NCI-H1930 (cell line): Measurements from ENCODE around the gene OR51A7.
"Not testable (repeated sequence)": the region's sequence is repeated elsewhere in the genome, so short reads cannot be mapped to it uniquely, and the experiment has no call there.

ENCODE experiments used
- DNase-seq, 2 experiments: peaks; one replicate each; lab custom pipeline; 2025; lab: John Stamatoyannopoulos, UW

OR51A7 gene, protein sequence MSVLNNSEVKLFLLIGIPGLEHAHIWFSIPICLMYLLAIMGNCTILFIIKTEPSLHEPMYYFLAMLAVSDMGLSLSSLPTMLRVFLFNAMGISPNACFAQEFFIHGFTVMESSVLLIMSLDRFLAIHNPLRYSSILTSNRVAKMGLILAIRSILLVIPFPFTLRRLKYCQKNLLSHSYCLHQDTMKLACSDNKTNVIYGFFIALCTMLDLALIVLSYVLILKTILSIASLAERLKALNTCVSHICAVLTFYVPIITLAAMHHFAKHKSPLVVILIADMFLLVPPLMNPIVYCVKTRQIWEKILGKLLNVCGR

GRCh38 chr11:4903484-4903883 lies at the start of gene OR51A7:
OR51A7 (plus strand) TSS chr11:4903783; CDS start chr11:4907370, 3,587 bp downstream.
- DNase-seq = no peak

- DNase-seq = not testable (repeated sequence)
Measured at GRCh38 chr11:4854286-4854685, 49.3 kb upstream of the OR51A7 start.

- no peak for DNase-seq
Measured at GRCh38 chr11:4862447-4863236, 40.9 kb upstream of the OR51A7 start.

- DNase-seq = no peak
Measured at GRCh38 chr11:4863876-4864275, 39.7 kb upstream of the OR51A7 start.

DNA sequence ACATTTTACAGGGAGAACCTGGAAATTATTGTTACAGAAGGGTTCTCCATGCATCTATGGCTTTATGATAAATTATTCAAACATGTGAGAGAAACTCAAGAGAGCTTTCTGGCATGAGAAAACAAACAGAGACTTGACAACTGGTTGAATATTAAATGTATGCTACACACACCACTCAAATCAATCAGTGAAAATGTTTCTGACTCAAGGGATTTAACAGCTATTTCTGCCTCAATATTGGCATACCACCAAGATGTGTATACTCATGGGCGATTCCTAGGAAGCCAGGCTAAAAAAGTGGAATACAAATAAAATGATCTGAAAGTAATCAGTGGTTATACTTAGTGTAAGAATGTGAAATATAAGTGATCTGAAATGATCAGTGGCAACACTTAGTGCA lies 37.7 kb upstream of the OR51A7 start:
- DNase-seq = no peak

DNA sequence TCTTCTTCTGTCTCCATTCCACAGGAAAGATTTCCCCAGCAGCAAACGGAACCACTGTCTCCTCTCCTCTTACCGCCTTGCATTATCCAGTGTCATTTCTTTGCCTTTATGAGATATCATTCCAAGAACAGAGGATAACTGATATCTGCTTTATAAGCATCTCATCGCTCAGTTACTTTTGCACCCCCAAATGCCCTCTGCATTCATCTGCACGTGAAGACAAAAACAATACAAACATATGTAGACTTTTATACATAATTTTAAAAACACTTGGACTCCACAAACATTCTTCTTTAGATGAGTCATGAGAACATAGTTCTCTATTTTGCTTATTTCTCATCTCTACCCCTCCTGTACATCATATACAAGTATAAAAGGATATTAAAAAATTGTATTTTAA lies 22.4 kb upstream of the OR51A7 start:
- DNase-seq = no peak

DNA sequence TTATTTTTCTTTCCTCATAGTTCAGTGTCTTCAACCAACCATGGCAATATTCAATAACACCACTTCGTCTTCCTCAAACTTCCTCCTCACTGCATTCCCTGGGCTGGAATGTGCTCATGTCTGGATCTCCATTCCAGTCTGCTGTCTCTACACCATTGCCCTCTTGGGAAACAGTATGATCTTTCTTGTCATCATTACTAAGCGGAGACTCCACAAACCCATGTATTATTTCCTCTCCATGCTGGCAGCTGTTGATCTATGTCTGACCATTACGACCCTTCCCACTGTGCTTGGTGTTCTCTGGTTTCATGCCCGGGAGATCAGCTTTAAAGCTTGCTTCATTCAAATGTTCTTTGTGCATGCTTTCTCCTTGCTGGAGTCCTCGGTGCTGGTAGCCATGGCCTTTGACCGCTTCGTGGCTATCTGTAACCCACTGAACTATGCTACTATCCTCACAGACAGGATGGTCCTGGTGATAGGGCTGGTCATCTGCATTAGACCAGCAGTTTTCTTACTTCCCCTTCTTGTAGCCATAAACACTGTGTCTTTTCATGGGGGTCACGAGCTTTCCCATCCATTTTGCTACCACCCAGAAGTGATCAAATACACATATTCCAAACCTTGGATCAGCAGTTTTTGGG lies 21.6 kb upstream of the OR51A7 start, which contains the start of gene OR51T1:
OR51T1 (plus strand) TSS at position 41 of the 641 bp plus-strand sequence; CDS start at position 41, 0 bp downstream.
- no peak for DNase-seq

DNA sequence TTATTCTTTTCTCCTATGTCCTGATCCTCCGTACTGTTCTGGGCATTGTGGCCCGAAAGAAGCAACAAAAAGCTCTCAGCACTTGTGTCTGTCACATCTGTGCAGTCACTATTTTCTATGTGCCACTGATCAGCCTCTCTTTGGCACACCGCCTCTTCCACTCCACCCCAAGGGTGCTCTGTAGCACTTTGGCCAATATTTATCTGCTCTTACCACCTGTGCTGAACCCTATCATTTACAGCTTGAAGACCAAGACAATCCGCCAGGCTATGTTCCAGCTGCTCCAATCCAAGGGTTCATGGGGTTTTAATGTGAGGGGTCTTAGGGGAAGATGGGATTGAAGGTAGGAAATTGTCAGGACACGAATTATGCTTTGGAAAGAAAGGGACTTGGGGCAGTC lies 21.0 kb upstream of the OR51A7 start:
- no peak for DNase-seq

DNA sequence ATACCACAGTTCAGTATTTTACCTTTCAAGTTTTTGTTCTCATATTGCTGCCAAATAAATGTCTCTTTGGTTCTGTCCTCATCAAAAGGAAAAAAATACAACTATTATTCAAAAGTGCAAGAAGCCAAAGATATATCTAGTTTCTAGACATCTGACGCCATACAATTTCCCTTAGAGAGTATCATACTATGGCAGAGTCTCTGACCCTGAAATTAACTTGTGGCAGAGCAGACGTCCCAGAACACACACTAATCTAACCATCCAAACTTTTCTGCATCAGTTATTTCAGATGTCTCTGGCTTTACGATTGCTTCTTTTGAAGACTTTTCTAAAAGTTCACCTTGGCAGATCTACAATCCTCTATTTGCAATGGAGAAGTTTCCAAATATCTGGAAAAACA lies 19.2 kb upstream of the OR51A7 start:
- no peak for DNase-seq

GRCh38 chr11:4886186-4886585 lies 17.4 kb upstream of the OR51A7 start:
- no peak for DNase-seq

DNA sequence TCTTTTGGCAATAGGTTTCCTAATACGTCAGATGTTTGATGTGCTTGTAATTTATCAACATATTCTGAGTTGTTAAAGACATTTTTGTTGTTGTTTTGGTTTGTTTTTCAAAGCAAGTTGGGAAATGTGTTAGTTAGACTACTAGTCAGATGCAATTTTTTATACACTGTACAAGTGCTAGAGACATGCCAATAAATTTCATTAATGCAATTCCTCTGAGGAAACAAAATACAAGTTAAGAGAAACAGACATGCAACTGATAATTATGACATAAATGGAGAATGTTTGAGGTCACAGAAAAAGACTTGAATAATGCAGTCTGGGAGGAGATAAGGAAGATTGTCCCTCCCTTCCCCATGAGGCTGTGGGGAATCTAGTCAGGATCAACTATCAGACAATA lies 16.0 kb upstream of the OR51A7 start:
- DNase-seq = no peak

DNA sequence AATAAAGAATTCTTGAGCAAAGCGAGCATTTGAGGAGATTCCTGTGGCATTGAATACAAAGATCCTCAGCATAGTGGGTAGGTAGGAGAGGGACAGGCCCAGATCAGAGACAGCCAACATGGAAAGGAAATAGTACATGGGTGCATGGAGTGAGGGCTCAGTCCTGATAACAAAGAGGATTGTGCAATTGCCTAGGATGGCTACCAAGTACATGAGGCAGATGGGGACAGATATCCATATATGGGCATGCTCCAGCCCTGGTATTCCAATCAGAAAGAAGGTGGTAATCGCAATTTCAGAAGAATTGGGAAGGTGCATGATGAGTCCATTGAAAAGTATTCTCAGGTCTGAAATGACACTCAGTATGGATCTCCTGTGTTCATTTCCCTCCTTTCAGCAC lies 13.3 kb upstream of the OR51A7 start:
- DNase-seq = no peak

- no peak for DNase-seq
Measured at GRCh38 chr11:4891996-4892640, 11.5 kb upstream of the OR51A7 start.

DNA sequence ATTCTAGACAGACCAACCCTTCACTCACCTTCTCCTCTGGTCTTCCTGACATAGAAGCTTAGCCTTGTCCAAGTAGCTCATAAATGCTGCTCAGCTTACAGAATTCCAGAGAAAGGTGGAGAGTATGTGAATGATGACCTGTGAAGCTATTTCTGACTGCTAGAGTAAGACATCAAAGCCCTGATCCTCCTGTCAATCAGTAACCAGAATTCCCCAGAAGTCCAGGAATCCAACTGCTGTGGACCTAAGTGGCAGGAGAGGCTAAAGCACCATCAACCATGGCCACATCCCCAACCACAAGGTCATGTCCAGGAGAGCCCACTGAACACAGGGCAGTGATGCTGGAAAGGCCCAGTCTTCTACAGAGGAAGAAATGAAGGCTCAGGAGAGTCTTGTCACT lies 13.0 kb downstream of the OR51A7 start:
- no peak for DNase-seq

GRCh38 chr11:4919250-4919649 lies 15.7 kb downstream of the OR51A7 start, which contains the start of gene OR51G2:
OR51G2 (minus strand) TSS chr11:4919350; CDS start chr11:4915663, 3,687 bp downstream.
- DNase-seq = no peak

GRCh38 chr11:4921796-4922195 lies 18.2 kb downstream of the OR51A7 start:
- DNase-seq = no peak

DNA sequence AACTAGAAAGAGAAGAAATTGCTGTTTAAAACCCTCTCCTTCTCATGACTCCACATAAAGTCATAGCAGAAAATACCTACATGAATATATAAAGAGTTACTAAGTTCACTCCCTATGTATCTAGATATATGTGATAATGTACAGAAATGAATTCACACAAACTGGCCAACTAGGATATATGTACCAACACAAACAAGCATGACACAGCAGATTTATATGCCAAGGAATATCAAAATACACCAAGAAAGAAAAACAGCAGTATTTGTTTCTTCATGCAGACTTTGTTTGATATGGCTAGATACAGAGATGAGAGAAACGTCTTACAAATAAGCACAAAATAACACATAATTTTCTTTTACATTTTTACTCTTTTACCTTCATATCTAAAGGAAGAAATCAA lies 18.7 kb downstream of the OR51A7 start:
- DNase-seq = no peak

DNA sequence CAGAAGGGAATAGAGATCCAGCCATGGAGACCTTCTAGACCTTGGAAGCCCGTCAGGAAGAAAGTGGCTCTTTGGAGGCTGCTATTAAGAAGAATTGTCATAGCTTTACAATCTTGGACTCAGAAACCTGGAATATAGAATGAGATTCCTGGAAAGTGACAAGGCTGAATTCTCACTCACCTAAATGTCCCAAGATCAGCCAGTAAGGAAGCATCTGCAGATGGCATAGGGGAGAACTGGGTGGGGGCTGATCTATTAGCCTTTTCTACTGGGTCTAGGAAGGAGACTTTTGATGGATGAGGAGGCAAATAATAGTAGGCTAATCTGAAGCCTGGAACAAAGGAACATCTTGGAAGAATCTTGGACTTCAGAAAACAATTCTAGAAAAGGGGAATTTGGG lies 20.7 kb downstream of the OR51A7 start, which contains the start of gene OR51G1:
OR51G1 (minus strand) TSS at position 101 of the 400 bp plus-strand sequence; CDS start at position 101, 0 bp downstream.
- DNase-seq = no peak

DNA sequence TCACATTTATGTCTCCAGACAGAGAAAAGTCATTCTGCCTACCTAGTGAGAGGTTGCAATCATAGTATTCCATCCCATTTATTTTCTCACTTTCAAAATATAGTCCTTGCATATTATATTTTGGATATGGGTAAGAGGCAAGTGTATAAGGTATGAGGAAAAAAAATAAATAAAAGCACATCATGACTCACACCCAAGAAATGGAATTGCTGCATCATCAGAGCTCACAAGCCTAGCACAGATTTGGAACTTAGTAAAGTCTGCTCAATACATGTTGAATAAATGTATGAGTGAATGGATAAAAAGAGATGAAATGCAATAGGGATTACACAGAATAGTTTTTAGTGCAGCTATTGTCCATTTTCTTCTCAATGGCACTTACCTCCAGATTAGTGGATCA lies 23.0 kb downstream of the OR51A7 start:
- DNase-seq = no peak

- DNase-seq = no peak
Measured at GRCh38 chr11:4932751-4933150, 29.2 kb downstream of the OR51A7 start.

GRCh38 chr11:4936745-4937144 lies 33.2 kb downstream of the OR51A7 start:
- DNase-seq = no peak

DNA sequence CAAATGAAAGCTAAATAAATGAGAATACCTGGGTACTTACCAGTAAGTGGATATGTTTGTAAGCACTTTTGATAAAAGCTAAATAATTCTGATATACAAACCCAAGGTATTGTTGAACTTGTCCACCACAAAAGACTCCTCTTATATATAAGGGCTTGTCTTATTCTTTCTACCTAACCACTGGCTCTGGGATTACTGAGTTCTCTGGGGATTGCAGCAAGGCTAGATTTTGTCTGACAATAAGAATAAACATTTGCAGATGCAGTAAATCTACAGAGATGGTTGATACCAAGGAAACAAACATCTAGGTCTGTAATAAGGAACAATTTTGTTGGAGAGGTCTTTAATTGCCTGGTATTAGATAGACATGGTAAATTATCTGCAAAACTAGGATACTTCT lies 43.9 kb downstream of the OR51A7 start, which contains the start of gene OR51A4:
OR51A4 (minus strand) TSS at position 101 of the 400 bp plus-strand sequence. CDS start 505 bp downstream, outside the sequence.
- no peak for DNase-seq
